A673 (cell line): Measurements from ENCODE around the gene SNX13. TPM values are rescaled to one million over a fixed set of nuclear protein-coding genes. Genes with fewer than 3 reads are reported as not detected.
"Not testable (repeated sequence)": the region's sequence is repeated elsewhere in the genome, so short reads cannot be mapped to it uniquely, and the experiment has no call there.

Experiments used
- BruUV-seq: library from RNA; stranded (reverse); fragments of 400-500 nt; replicated peaks from 2 replicates; lab custom pipeline; 2021; lab: Mats Ljungman, UMichigan
- CTCF ChIA-PET: fragments of 300-600 bp; sonication (Branson Sonifier 250); formaldehyde crosslinking; loops from one replicate; lab custom pipeline; 2022; ENCODE audit warnings: antibody characterized with exemption; lab: Charles Lee
- POLR2A ChIA-PET: fragments of 300-600 bp; sonication (Branson Sonifier 250); formaldehyde crosslinking; loops from one replicate; lab custom pipeline; 2022; ENCODE audit warnings: antibody characterized with exemption; ENCODE audit not compliant: low non-redundant PET; lab: Charles Lee
- DNase-seq: peaks from one replicate; pipeline ENCODE4 v3.0.0-alpha.2; 2015; ENCODE audit warnings: low spot score
- H3K27ac ChIP-seq: fragments of 200-600 bp; sonication (generic); 2 replicates; pipeline ENCODE4 v1.5.1; 2016; ENCODE audit warnings: mixed run types, low read depth, mild to moderate bottlenecking, mixed read lengths, antibody characterized with exemption, low read length; ENCODE audit not compliant: poor library complexity, severe bottlenecking
- H3K27me3 ChIP-seq: fragments of 200-600 bp; sonication (generic); replicated peaks from 2 replicates; pipeline ENCODE4 v1.6.1; 2017; ENCODE audit warnings: mixed run types, low read depth, mild to moderate bottlenecking, mixed read lengths, antibody characterized with exemption, low read length; ENCODE audit not compliant: insufficient read depth, poor library complexity
- H3K36me3 ChIP-seq: fragments of 200-600 bp; sonication (generic); 2 replicates; pipeline ENCODE4 v1.6.1; 2016; ENCODE audit warnings: mixed run types, mild to moderate bottlenecking, mixed read lengths, antibody characterized with exemption, low read length; ENCODE audit not compliant: insufficient read depth, poor library complexity, severe bottlenecking
- H3K4me1 ChIP-seq: fragments of 200-600 bp; sonication (generic); 2 replicates; pipeline ENCODE4 v1.6.1; 2017; ENCODE audit warnings: mixed run types, mild to moderate bottlenecking, mixed read lengths, antibody characterized with exemption, low read length; ENCODE audit not compliant: insufficient read depth, poor library complexity, severe bottlenecking
- H3K4me3 ChIP-seq: fragments of 200-600 bp; sonication (generic); 2 replicates; pipeline ENCODE4 v1.5.1; 2016; ENCODE audit warnings: low read depth, mixed run types, mild to moderate bottlenecking, mixed read lengths, low read length; ENCODE audit not compliant: poor library complexity, severe bottlenecking
- H3K9me3 ChIP-seq: fragments of 200-600 bp; sonication (generic); 2 replicates; pipeline ENCODE4 v1.6.1; 2016; ENCODE audit warnings: mixed run types, low read depth, mild to moderate bottlenecking, mixed read lengths, antibody characterized with exemption, low read length; ENCODE audit not compliant: poor library complexity, severe bottlenecking
- EZH2 ChIP-seq: fragments of 200-600 bp; sonication (generic); IDR thresholded peaks from 2 replicates; pipeline ENCODE4 v1.6.1; 2017; ENCODE audit warnings: borderline replicate concordance, low read depth, mild to moderate bottlenecking, mixed read lengths, antibody characterized with exemption, low read length; ENCODE audit not compliant: poor library complexity, severe bottlenecking
- intact Hi-C: fragments of 100-400 bp; cut with micrococcal nuclease; formaldehyde crosslinking; loops from one replicate; pipeline ENCODE4 v1.10.0; 2022; ENCODE audit not compliant: unreplicated experiment
- total RNA-seq: library from RNA; stranded (reverse); gene quantifications from 2 replicates; pipeline ENCODE4 v1.2.3, GENCODE V29; 2021
- TF ChIP-seq, protein P1 (sequence below): fragments of 300-800, 200-600 bp; sonication (generic); conservative IDR thresholded peaks from 2 replicates; pipeline ENCODE4 v1.5.1; 2017; ENCODE audit warnings: low read depth, mild to moderate bottlenecking, antibody characterized with exemption, low read length, moderate library complexity, mixed read lengths

SNX13 gene
- total RNA-seq, 1 experiment from 2014 or later: 31.2 TPM

DNA sequence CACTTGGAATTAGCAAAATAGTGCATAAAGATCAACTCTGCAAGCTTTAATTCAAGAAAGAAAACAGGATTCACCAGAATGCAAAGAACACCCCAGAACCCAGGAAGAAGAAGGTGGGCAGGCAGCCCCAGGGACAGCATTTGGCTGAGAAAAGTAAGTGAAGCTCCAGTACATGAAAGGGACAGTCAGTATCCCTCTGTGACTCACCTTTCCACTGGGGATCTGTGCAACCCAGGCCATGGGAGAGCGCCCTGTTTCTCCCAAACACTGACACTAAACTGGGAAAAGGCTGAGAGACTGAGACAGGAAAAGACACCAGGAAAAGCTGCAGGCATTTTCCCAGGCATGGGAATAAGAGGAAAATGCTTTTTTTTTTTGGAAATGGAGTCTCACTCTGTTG lies 28.2 kb downstream of the SNX13 start:
- ChIA-PET POLR2A (no interaction called here), CTCF (no interaction called here)
- Histone ChIP-seq H3K9me3 (peaks cover 6% of the 10 kb centered on the region), H3K27ac (no peak overlapping the region), H3K4me3 (no peak overlapping the region), H3K27me3 (no peaks in the 10 kb centered on the region), H3K36me3 (no peaks in the 10 kb centered on the region), H3K4me1 (no peaks in the 10 kb centered on the region)
- intact Hi-C loops: no loop called here
- BruUV-seq: no TSS peak
- TF ChIP-seq, protein P1, sequence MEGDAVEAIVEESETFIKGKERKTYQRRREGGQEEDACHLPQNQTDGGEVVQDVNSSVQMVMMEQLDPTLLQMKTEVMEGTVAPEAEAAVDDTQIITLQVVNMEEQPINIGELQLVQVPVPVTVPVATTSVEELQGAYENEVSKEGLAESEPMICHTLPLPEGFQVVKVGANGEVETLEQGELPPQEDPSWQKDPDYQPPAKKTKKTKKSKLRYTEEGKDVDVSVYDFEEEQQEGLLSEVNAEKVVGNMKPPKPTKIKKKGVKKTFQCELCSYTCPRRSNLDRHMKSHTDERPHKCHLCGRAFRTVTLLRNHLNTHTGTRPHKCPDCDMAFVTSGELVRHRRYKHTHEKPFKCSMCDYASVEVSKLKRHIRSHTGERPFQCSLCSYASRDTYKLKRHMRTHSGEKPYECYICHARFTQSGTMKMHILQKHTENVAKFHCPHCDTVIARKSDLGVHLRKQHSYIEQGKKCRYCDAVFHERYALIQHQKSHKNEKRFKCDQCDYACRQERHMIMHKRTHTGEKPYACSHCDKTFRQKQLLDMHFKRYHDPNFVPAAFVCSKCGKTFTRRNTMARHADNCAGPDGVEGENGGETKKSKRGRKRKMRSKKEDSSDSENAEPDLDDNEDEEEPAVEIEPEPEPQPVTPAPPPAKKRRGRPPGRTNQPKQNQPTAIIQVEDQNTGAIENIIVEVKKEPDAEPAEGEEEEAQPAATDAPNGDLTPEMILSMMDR: no peak
- TF ChIP-seq EZH2: no peak
- no peak for DNase-seq

DNA sequence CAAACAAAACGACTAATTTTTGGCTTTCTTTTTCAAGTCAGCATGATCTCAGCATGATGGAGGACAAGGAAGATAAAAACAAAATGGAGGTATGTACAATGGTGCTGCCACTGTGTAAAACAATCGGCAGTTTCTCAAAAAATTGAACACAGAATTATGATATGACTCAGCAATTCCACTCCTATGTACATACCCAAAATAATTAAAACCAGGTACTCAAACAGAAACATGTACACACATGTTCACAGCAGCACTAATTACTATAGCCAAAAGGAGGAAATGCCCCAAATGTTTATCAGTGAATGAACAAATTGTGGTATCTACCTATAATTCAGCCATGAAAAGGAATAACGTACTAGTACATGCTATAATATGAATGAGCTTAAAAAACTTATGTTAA lies 29.9 kb downstream of the SNX13 start:
- intact Hi-C loops: no loop called here
- POLR2A ChIA-PET: no interaction called here
- H3K4me1 ChIP-seq: no peaks in the 10 kb centered on the region
- H3K27me3 ChIP-seq: no peaks in the 10 kb centered on the region
- no peaks in the 10 kb centered on the region for H3K9me3 ChIP-seq
- CTCF ChIA-PET: no interaction called here
- no peaks in the 10 kb centered on the region for H3K36me3 ChIP-seq
- no peak overlapping the region for H3K27ac ChIP-seq
- no peak for DNase-seq
- H3K4me3 ChIP-seq: no peak overlapping the region
- TF ChIP-seq, protein P1: no peak
- no peak for TF ChIP-seq EZH2
- no TSS peak for BruUV-seq

DNA sequence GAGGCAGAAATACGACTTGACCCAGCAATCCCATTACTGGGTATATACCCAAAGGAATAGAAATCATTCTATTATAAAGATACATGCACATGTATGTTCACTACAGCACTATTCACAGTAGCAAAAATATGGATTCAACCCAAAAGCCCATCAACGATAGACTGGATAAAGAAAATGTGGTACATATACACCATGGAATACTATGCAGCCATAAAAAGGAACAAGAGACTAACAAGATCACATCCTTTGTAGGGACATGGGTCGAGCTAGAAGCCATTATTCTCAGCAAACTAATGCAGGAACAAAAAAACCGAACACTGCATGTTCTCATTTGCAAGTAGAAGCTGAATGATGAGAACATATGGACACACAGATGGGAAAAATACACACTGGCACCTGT lies 31.0 kb downstream of the SNX13 start:
- CTCF ChIA-PET, H3K36me3 ChIP-seq, H3K9me3 ChIP-seq, H3K27ac ChIP-seq, BruUV-seq, DNase-seq, intact Hi-C loops, H3K4me3 ChIP-seq, H3K27me3 ChIP-seq, H3K4me1 ChIP-seq, POLR2A ChIA-PET: not testable (repeated sequence)

DNA sequence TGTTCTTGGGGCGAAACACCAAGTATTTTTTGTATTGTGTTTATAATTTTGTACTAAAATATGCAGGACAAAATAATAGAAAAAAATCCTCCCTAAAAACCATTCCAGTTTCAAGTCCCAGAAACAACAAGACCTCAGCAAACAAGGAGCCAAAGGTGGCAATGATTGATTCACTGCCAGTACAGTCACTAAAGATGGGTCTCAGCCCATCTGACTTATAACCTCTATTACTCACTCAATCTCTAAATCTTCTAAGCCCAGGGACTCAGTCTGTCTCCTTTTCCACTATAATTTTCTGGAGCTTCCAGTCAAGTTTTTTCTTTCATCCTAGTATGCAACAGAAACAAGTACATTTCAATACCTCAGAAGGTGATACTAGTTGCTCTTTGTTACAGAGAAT lies 33.3 kb downstream of the SNX13 start:
- POLR2A ChIA-PET: no interaction called here

More for the DNA sequence above, 33.3 kb downstream of the SNX13 start:
- no TSS peak for BruUV-seq
- CTCF ChIA-PET: no interaction called here
- Histone ChIP-seq H3K9me3 (no peaks in the 10 kb centered on the region), H3K36me3 (no peaks in the 10 kb centered on the region), H3K27me3 (no peaks in the 10 kb centered on the region), H3K4me1 (no peaks in the 10 kb centered on the region), H3K4me3 (no peak overlapping the region), H3K27ac (no peak overlapping the region)
- intact Hi-C loops: no loop called here
- no peak for DNase-seq
- TF ChIP-seq, protein P1: no peak
- TF ChIP-seq EZH2: no peak
